H1 (cell line): ENCODE results near the gene ALPI. TPM values are rescaled to one million over a fixed set of nuclear protein-coding genes. Genes with fewer than 3 reads are reported as not detected.

Experiments used
- CTCF ChIA-PET: fragments of 300-600 bp; sonication (Branson Sonifier 250); formaldehyde crosslinking; loops from one replicate; lab custom pipeline; 2021; ENCODE audit not compliant: partially characterized antibody; lab: Charles Lee
- POLR2A ChIA-PET: fragments of 300-600 bp; sonication (Branson Sonifier 250); formaldehyde crosslinking; loops from one replicate; lab custom pipeline; 2021; ENCODE audit warnings: inconsistent platforms; ENCODE audit not compliant: partially characterized antibody; lab: Charles Lee
- DNase-seq, 2 experiments: peaks; one replicate each; pipeline versions ENCODE4 v3.0.0 to v3.0.0-alpha.2; 2010 to 2022; ENCODE audit warnings: low spot score in 2 of 2, low read depth in 1 of 2, mixed read lengths in 1 of 2
- FAIRE-seq: peaks from 2 replicates; lab custom pipeline; 2011; peaks lifted over from hg19 to GRCh38; lab: Jason Lieb, UNC
- H2AFZ ChIP-seq: 2 replicates; pipeline ENCODE4 v1.8.1; 2012; ENCODE audit warnings: low read length, inconsistent platforms
- H2AK5ac ChIP-seq: 2 replicates; pipeline ENCODE4 v1.6.1; 2013; ENCODE audit warnings: low read depth, low read length
- H2BK120ac ChIP-seq: replicated peaks from 2 replicates; pipeline ENCODE3; 2013; ENCODE audit warnings: low read depth, low read length, inconsistent platforms
- H2BK12ac ChIP-seq: 2 replicates; pipeline ENCODE4 v1.6.1; 2013; ENCODE audit warnings: low read depth, low read length
- H2BK15ac ChIP-seq: 2 replicates; pipeline ENCODE4 v1.6.1; 2013; ENCODE audit warnings: low read length
- H2BK20ac ChIP-seq: 2 replicates; pipeline ENCODE4 v1.6.1; 2013; ENCODE audit warnings: low read length
- H2BK5ac ChIP-seq: 2 replicates; pipeline ENCODE4 v1.6.1; 2013; ENCODE audit warnings: low read depth, low read length
- H3K14ac ChIP-seq: 2 replicates; pipeline ENCODE4 v1.6.1; 2013; ENCODE audit warnings: inconsistent platforms; ENCODE audit not compliant: insufficient read length
- H3K18ac ChIP-seq: 2 replicates; pipeline ENCODE4 v1.6.1; 2013; ENCODE audit warnings: low read length; ENCODE audit errors: extremely low read depth
- H3K23ac ChIP-seq: 2 replicates; pipeline ENCODE4 v1.6.1; 2013; ENCODE audit warnings: inconsistent platforms; ENCODE audit not compliant: insufficient read length
- H3K23me2 ChIP-seq: 2 replicates; pipeline ENCODE4 v1.6.1; 2013; ENCODE audit warnings: low read depth, low read length
- H3K27ac ChIP-seq: 2 replicates; pipeline ENCODE4 v1.6.1; 2011; ENCODE audit warnings: low read depth, low read length, inconsistent platforms
- H3K27me3 ChIP-seq, 4 experiments: replicated peaks in 1 of 4; 1 replicate in 1 of 4; 2 replicates in 3 of 4; pipeline versions ENCODE4 v1.6.1 to v1.8.1; 2011 to 2013; ENCODE audit warnings: low read length in 3 of 4, mild to moderate bottlenecking in 3 of 4, inconsistent platforms in 2 of 4, mixed read lengths in 2 of 4, moderate library complexity in 1 of 4; ENCODE audit not compliant: control insufficient read depth in 3 of 4, insufficient read depth in 3 of 4; ENCODE audit errors: extremely low read depth in 1 of 4
- H3K36me3 ChIP-seq, 4 experiments: 2 replicates each; pipeline versions ENCODE4 v1.6.1 to v1.8.1; 2011 to 2013; ENCODE audit warnings: mild to moderate bottlenecking in 4 of 4, low read length in 3 of 4, moderate library complexity in 2 of 4, control low read depth in 1 of 4, inconsistent platforms in 1 of 4; ENCODE audit not compliant: insufficient read depth in 4 of 4, control insufficient read depth in 2 of 4
- H3K4ac ChIP-seq: replicated peaks from 2 replicates; pipeline ENCODE3; 2013; ENCODE audit warnings: low read length, low read depth, mixed read lengths, inconsistent platforms; ENCODE audit not compliant: insufficient read length
- H3K4me1 ChIP-seq, 4 experiments: replicated peaks in 1 of 4; 1 replicate in 1 of 4; 2 replicates in 3 of 4; pipeline versions ENCODE4 v1.6.1 to v1.8.1; 2011 to 2013; ENCODE audit warnings: low read length in 3 of 4, inconsistent platforms in 2 of 4, mixed read lengths in 1 of 4; ENCODE audit not compliant: insufficient read depth in 4 of 4, control insufficient read depth in 3 of 4
- H3K4me2 ChIP-seq, 2 experiments: 2 replicates each; pipeline versions ENCODE4 v1.6.1 to v1.8.1; 2011 to 2013; ENCODE audit warnings: low read depth in 2 of 2, low read length in 2 of 2, control low read depth in 1 of 2, inconsistent platforms in 1 of 2, mild to moderate bottlenecking in 1 of 2; ENCODE audit not compliant: insufficient read depth in 1 of 2
- H3K4me3 ChIP-seq, 4 experiments: fragments of 200-600, 300-600 bp in 1 of 4; sonication (generic), shearing (Covaris generic), sonication (Bioruptor Twin) in 1 of 4; 2 replicates each; pipeline versions ENCODE4 v1.5.1 to v1.8.1; 2011 to 2016; ENCODE audit warnings: low read length in 4 of 4, low read depth in 3 of 4, control low read depth in 2 of 4, inconsistent platforms in 2 of 4, mild to moderate bottlenecking in 2 of 4, mixed read lengths in 1 of 4, moderate library complexity in 1 of 4; ENCODE audit not compliant: insufficient read depth in 2 of 4; ENCODE audit errors: extremely low read depth in 1 of 4
- H3K56ac ChIP-seq: replicated peaks from 2 replicates; pipeline ENCODE3; 2013; ENCODE audit warnings: low read depth, mild to moderate bottlenecking, mixed read lengths, low read length, inconsistent platforms; ENCODE audit not compliant: insufficient read length
- H3K79me1 ChIP-seq: 2 replicates; pipeline ENCODE4 v1.6.1; 2013; ENCODE audit warnings: low read depth, low read length, control low read depth
- H3K79me2 ChIP-seq, 2 experiments: 2 replicates each; pipeline versions ENCODE4 v1.6.1 to v1.8.1; 2012 to 2013; ENCODE audit warnings: low read length in 2 of 2, mild to moderate bottlenecking in 2 of 2, inconsistent platforms in 1 of 2; ENCODE audit not compliant: insufficient read depth in 2 of 2, control insufficient read depth in 1 of 2
- H3K9ac ChIP-seq, 4 experiments: replicated peaks in 1 of 4; 1 replicate in 1 of 4; 2 replicates in 3 of 4; pipeline versions ENCODE4 v1.6.1 to v1.8.1; 2011 to 2013; ENCODE audit warnings: low read depth in 3 of 4, low read length in 3 of 4, control low read depth in 2 of 4, mild to moderate bottlenecking in 2 of 4, moderate library complexity in 2 of 4, inconsistent platforms in 1 of 4; ENCODE audit errors: extremely low read depth in 1 of 4
- H3K9me3 ChIP-seq, 2 experiments: 2 replicates each; pipeline versions ENCODE4 v1.6.1 to v1.8.1; 2012 to 2013; ENCODE audit warnings: mild to moderate bottlenecking in 2 of 2, moderate library complexity in 2 of 2, control low read depth in 1 of 2, inconsistent platforms in 1 of 2, low read depth in 1 of 2, low read length in 1 of 2, mixed read lengths in 1 of 2; ENCODE audit not compliant: insufficient read depth in 2 of 2
- H4K20me1 ChIP-seq, 2 experiments: replicated peaks in 1 of 2; 2 replicates each; pipeline versions ENCODE3 to v1.8.1; 2011 to 2013; ENCODE audit warnings: inconsistent platforms in 2 of 2, low read length in 2 of 2, mild to moderate bottlenecking in 1 of 2; ENCODE audit not compliant: insufficient read depth in 2 of 2, control insufficient read depth in 1 of 2
- H4K5ac ChIP-seq: 2 replicates; pipeline ENCODE4 v1.6.1; 2013; ENCODE audit warnings: low read length, low read depth, mixed read lengths, inconsistent platforms; ENCODE audit not compliant: insufficient read length
- H4K8ac ChIP-seq: 2 replicates; pipeline ENCODE4 v1.8.0; 2013; ENCODE audit warnings: mild to moderate bottlenecking, moderate library complexity, low read length, inconsistent platforms; ENCODE audit not compliant: insufficient read depth; ENCODE audit errors: extremely low read depth
- H4K91ac ChIP-seq: replicated peaks from 2 replicates; pipeline ENCODE3; 2013; ENCODE audit warnings: low read length, mixed read lengths, inconsistent platforms; ENCODE audit not compliant: insufficient read length
- BACH1 ChIP-seq: IDR thresholded peaks from 2 replicates; pipeline ENCODE4 v1.6.1; 2012; ENCODE audit warnings: low read length, improper control_type of control experiment
- CHD1 ChIP-seq: IDR thresholded peaks from 2 replicates; pipeline ENCODE4 v1.6.1; 2012; ENCODE audit warnings: low read depth, low read length, improper control_type of control experiment
- CTBP2 ChIP-seq: IDR thresholded peaks from 2 replicates; pipeline ENCODE4 v1.7.0; 2011; ENCODE audit warnings: borderline replicate concordance, mild to moderate bottlenecking, moderate library complexity, mixed read lengths, low read length; ENCODE audit not compliant: insufficient read depth, insufficient read length
- KDM1A ChIP-seq: fragments of 200-600, 300-600 bp; sonication (generic); IDR thresholded peaks from 2 replicates; pipeline ENCODE4 v1.7.1; 2016; ENCODE audit warnings: mild to moderate bottlenecking, low read length, borderline replicate concordance
- PHF8 ChIP-seq: fragments of 200-600 bp; sonication (generic); conservative IDR thresholded peaks from 2 replicates; pipeline ENCODE4 v1.7.1; 2012; ENCODE audit warnings: low read depth, mild to moderate bottlenecking, inconsistent platforms, low read length, moderate library complexity
- POLR2A ChIP-seq, 2 experiments: IDR thresholded peaks; 1 replicate in 1 of 2; 2 replicates in 1 of 2; pipeline ENCODE4 v1.6.1; 2011; ENCODE audit warnings: low read depth in 2 of 2, low read length in 2 of 2, mild to moderate bottlenecking in 2 of 2; ENCODE audit errors: control extremely low read depth in 1 of 2
- SAP30 ChIP-seq: fragments of 300-600 bp; sonication (generic); IDR thresholded peaks from 2 replicates; pipeline ENCODE4 v1.7.1; 2012; ENCODE audit warnings: low read length, moderate library complexity, mild to moderate bottlenecking, inconsistent platforms; ENCODE audit not compliant: insufficient read depth, insufficient replicate concordance
- TAF7 ChIP-seq: optimal IDR thresholded peaks from 2 replicates; pipeline ENCODE3; 2011; ENCODE audit warnings: low read depth, mild to moderate bottlenecking, inconsistent platforms, low read length, moderate library complexity, borderline replicate concordance
- TCF12 ChIP-seq: IDR thresholded peaks from 2 replicates; pipeline ENCODE4 v1.6.1; 2011; ENCODE audit warnings: low read depth, mild to moderate bottlenecking, low read length
- WGBS, 2 experiments: shearing (Covaris generic) in 1 of 2; methylation state at CpG; one replicate each; pipeline versions ENCODE4 v1.1.6 to v1.1.7; 2013 to 2015; ENCODE audit warnings: low lambda C conversion rate in 2 of 2, mixed read lengths in 2 of 2, inconsistent platforms in 1 of 2, low coverage in 1 of 2, missing lambda C conversion rate in 1 of 2; ENCODE audit not compliant: insufficient replicate concordance in 2 of 2, insufficient coverage in 1 of 2, insufficient read length in 1 of 2; ENCODE audit errors: extremely low coverage in 1 of 2, missing lambda C conversion rate in 1 of 2; 5-methylcytosine and 5-hydroxymethylcytosine counted together
- polyA plus RNA-seq, 7 experiments: library from polyadenylated mRNA; depleted of rRNA in 3 of 7; stranded (reverse) in 5 of 7; unstranded in 2 of 7; fragments of >200 nt in 5 of 7; fragments of 200-250 nt in 2 of 7; gene quantifications; 1 replicate in 5 of 7; 2 replicates in 1 of 7; 4 replicates in 1 of 7; pipeline versions ENCODE4 v1.2.1 to v1.2.3, GENCODE V29; 2011 to 2013; ENCODE audit warnings: missing spikeins in 2 of 7, mixed read lengths in 2 of 7
- total RNA-seq: library from RNA; stranded (reverse); fragmentation: NEBNext Ultra II Directional; extraction: Animal tissue kit (Norgen Biotek cat#: 25700); gene quantifications from 2 replicates; pipeline ENCODE4 v1.2.1, GENCODE V29; 2021

Gene ALPI
- total and polyA plus RNA-seq, 2 of the 8 experiments (the other 6 are each of a cell fraction or from before 2014, with no cell fraction given): not detected

- Histone ChIP-seq H2AFZ (no peak overlapping the region), H2BK5ac (no peak overlapping the region), H3K36me3 (no peaks in the 10 kb centered on the region), H3K9me3 (no peaks in the 10 kb centered on the region), H3K79me1 (no peaks in the 10 kb centered on the region), H3K18ac (no peak overlapping the region), H3K9ac (no peak overlapping the region), H3K56ac (no peak overlapping the region), H4K91ac (no peak overlapping the region), H3K27me3 (no peaks in the 10 kb centered on the region), H3K4me2 (no peak overlapping the region), H2BK15ac (no peak overlapping the region), H3K79me2 (no peaks in the 10 kb centered on the region), H3K14ac (no peak overlapping the region), H3K4ac (no peak overlapping the region), H2AK5ac (no peak overlapping the region), H4K5ac (no peak overlapping the region), H4K20me1 (no peaks in the 10 kb centered on the region), H3K23me2 (no peaks in the 10 kb centered on the region; the same call in 1 of the 2 replicates), H2BK20ac (no peak overlapping the region), H2BK120ac (no peak overlapping the region), H3K4me1 (peaks cover 0 to 3% (median 0%) of the 10 kb centered on the region in 4 experiments; a peak in 1 of 7 replicates), H3K4me3 (no peak overlapping the region), H3K23ac (no peak overlapping the region), H4K8ac (no peak overlapping the region), H2BK12ac (no peak overlapping the region), H3K27ac (no peak overlapping the region)
- WGBS, 2 experiments: 93% methylated on average over 27 of the region's 27 CpGs; no CpG with 5 or more reads in 1 of the 2 experiments
- no peak for DNase-seq
- TF ChIP-seq TCF12 (no peak), PHF8 (no peak), TAF7 (no peak), POLR2A (IDR thresholded peaks at IDR 0.05; ENCODE audit: control extremely low read depth in 1 of 2, low read depth in 2 of 2, low read length in 2 of 2) (no peak), KDM1A (no peak), CHD1 (no peak), BACH1 (no peak), SAP30 (no peak), CTBP2 (no peak)
- ChIA-PET CTCF (interaction anchor here (1.1 to 1.8 kb wide), 8 partner anchors 8 to 65 kb away, joined by 3 to 9 read pairs (median 4); no protein-coding TSS in a partner anchor), POLR2A (no interaction called here)
- FAIRE-seq: no peak
Measured at GRCh38 chr2:232456296-232457120, 555 bp downstream of the ALPI start.
